Upper lobe of left lung (tissue), 4 donors: ENCODE results near the gene PSMG3.

ENCODE experiments used
- CTCF ChIP-seq, 6 experiments: fragments of 450-650 bp in 4 of 6; fragments of 200-600 bp in 2 of 6; sonication (generic) in 2 of 6; IDR thresholded peaks; one replicate each; pipeline ENCODE4 v1.5.1; 2016 to 2019; ENCODE audit warnings: antibody characterized with exemption in 6 of 6
- EP300 ChIP-seq, 4 donors: sonication (generic); formaldehyde crosslinking; IDR thresholded peaks; one replicate each; pipeline ENCODE4 v1.5.1; 2017; ENCODE audit warnings: antibody characterized with exemption in 4 of 4, control low read depth in 2 of 4
- POLR2A ChIP-seq, 4 donors: fragments of 450-650 bp; IDR thresholded peaks; one replicate each; pipeline ENCODE4 v1.5.1; 2016 to 2017; ENCODE audit warnings: antibody characterized with exemption in 4 of 4, mild to moderate bottlenecking in 2 of 4
- POLR2AphosphoS5 ChIP-seq, 2 donors: sonication (generic); formaldehyde crosslinking; IDR thresholded peaks; one replicate each; pipeline ENCODE4 v1.5.1; 2017; ENCODE audit warnings: antibody characterized with exemption in 2 of 2

- no peak for TF ChIP-seq POLR2A (IDR thresholded peaks at IDR 0.05)
- TF ChIP-seq CTCF (IDR thresholded peaks at IDR 0.05) = no peak
- TF ChIP-seq EP300 (IDR thresholded peaks at IDR 0.05) = no peak
- TF ChIP-seq POLR2AphosphoS5 (IDR thresholded peaks at IDR 0.05) = no peak
Measured at GRCh38 chr7:1566687-1567048, 3.2 kb downstream of the PSMG3 start.
